Activated CD8-positive, alpha-beta memory T cell treated with anti-CD3 and anti-CD28 coated beads, Interleukin-2, amount 50 U/mL, for 1 hour (primary cell): Measurements from ENCODE around the gene CYLD.

Source experiments
- DNase-seq: peaks from one replicate; pipeline ENCODE4 v3.0.0-alpha.2; 2020; ENCODE audit errors: extremely low read depth

Gene CYLD

GRCh38 chr16:50845296-50845695 is 103.4 kb downstream of the CYLD start:
- no peak for DNase-seq

GRCh38 chr16:50846511-50846910 is 104.6 kb downstream of the CYLD start:
- DNase-seq = no peak

- no peak for DNase-seq
Observed at GRCh38 chr16:50847166-50847565, 105.3 kb downstream of the CYLD start.

GRCh38 chr16:50848755-50849514 is 107.0 kb downstream of the CYLD start:
- no peak for DNase-seq
